Mucosa of descending colon (tissue), 3 donors: Measurements from ENCODE around the gene GET4. TPM values are rescaled to one million over a fixed set of nuclear protein-coding genes. Genes with fewer than 3 reads are reported as not detected.
A peak's percentile ranks its signal among the peaks of the same experiment; 100 is the strongest.

Experiments
- ATAC-seq: fragments of 200-7000 bp; cut with Tn5 transposase; one replicate; pipeline ENCODE4 v1.9.1; 2020; ENCODE audit warnings: mild to moderate bottlenecking, moderate library complexity
- DNase-seq, 3 donors: peaks; one replicate each; pipeline ENCODE4 v3.0.0-alpha.2; 2020
- H3K36me3 ChIP-seq: fragments of 200-600 bp; one replicate; pipeline ENCODE4 v1.8.0; 2021; ENCODE audit warnings: low read depth, mild to moderate bottlenecking
- H3K4me1 ChIP-seq: fragments of 200-600 bp; one replicate; pipeline ENCODE4 v1.8.0; 2021; ENCODE audit warnings: low read depth, mild to moderate bottlenecking
- H3K4me3 ChIP-seq: fragments of 200-600 bp; one replicate; pipeline ENCODE4 v1.8.0; 2021; ENCODE audit warnings: mild to moderate bottlenecking
- H3K9me3 ChIP-seq: fragments of 200-600 bp; one replicate; pipeline ENCODE4 v1.8.0; 2021; ENCODE audit warnings: mild to moderate bottlenecking
- CTCF ChIP-seq: fragments of 200-600 bp; IDR thresholded peaks from one replicate; pipeline ENCODE4 v1.8.0; 2022; ENCODE audit warnings: antibody characterized with exemption, mild to moderate bottlenecking
- intact Hi-C, 2 donors: fragments of 100-400 bp; cut with DNase I in 1 of 2; cut with micrococcal nuclease in 1 of 2; formaldehyde crosslinking; loops; one replicate each; pipeline versions ENCODE4 v1.11.0 to v1.11.1; 2022; cut with DNase I, micrococcal nuclease
- total RNA-seq, 3 donors: library from RNA; stranded (reverse); fragmentation: NEBNext Ultra II Directional in 2 of 3; extraction: Animal tissue kit (Norgen Biotek cat#: 25700) in 2 of 3; gene quantifications; one replicate each; pipeline versions ENCODE4 v1.2.1 to v1.2.4, GENCODE V29; 2021 to 2023
- donor health status: DM: no; HTN: no; CAD: no; lungs with moderate emphysema.
- donor health status: DM: no; HTN: no; CAD: no.
- donor health status: DM: no; HTN: yes; CAD: no.

GET4 gene
- total RNA-seq, 3 donors from 2014 or later = 36.9 to 48.8 (median 48.2) TPM

GRCh38 chr7:835485-836401 is 40.6 kb upstream of the GET4 start:
- no peak for TF ChIP-seq CTCF
- ATAC-seq (peak; percentile 79), DNase-seq (peak in 2 of 3 donors; percentile 40 to 41)
- intact Hi-C loops = no loop called here
- Histone ChIP-seq H3K36me3 (no peaks in the 10 kb centered on the region), H3K9me3 (no peaks in the 10 kb centered on the region), H3K4me1 (peaks cover 29% of the 10 kb centered on the region), H3K4me3 (no peak overlapping the region)

GRCh38 chr7:836429-836828 is 39.9 kb upstream of the GET4 start:
- H3K4me3 ChIP-seq = no peak overlapping the region
- intact Hi-C loops = no loop called here
- TF ChIP-seq CTCF = no peak
- H3K9me3 ChIP-seq = no peaks in the 10 kb centered on the region
- no peaks in the 10 kb centered on the region for H3K36me3 ChIP-seq
- DNase-seq = peak in 2 of 3 donors; percentile 53 to 59
- peaks cover 22% of the 10 kb centered on the region for H3K4me1 ChIP-seq
- peak; percentile 67 for ATAC-seq

GRCh38 chr7:837001-837400 is 39.4 kb upstream of the GET4 start:
- intact Hi-C loops = no loop called here
- no peak overlapping the region for H3K4me3 ChIP-seq
- peaks cover 18% of the 10 kb centered on the region for H3K4me1 ChIP-seq
- ATAC-seq (no peak), DNase-seq (peak in 1 of 3 donors; percentile 30)
- no peak for TF ChIP-seq CTCF
- no peaks in the 10 kb centered on the region for H3K9me3 ChIP-seq
- peaks cover under 1% of the 10 kb centered on the region for H3K36me3 ChIP-seq

DNA sequence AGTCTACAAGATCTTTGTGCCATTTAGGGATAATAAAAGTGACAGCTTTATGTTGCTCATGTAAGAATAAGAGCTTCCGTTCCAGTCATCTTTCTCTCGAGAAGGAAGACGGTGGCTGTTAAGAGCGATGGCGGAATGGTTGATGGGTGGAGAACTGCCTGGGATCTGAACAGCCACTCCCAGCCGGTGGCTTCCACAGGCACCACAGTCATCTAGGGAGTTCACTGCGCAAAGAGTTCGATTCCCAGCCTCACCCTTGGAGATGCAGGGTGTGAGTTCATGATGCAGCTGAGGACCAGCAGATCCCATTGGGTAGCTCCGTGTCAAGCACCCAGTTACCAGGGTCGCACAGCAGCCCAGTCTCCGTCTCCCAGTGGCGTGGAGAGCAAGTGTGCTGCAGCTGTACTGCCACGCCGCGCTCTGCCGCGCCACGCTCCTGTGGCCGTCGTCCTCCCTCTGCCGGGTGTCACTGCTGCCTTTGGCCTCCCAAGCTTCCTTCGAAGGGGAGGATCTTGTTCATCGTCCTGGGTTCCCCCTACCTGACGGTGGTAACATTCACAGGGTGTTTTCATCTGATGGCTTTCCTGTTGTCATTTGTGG is 36.3 kb upstream of the GET4 start:
- Histone ChIP-seq H3K36me3 (peaks cover 11% of the 10 kb centered on the region), H3K4me3 (no peak overlapping the region), H3K9me3 (no peaks in the 10 kb centered on the region), H3K4me1 (peaks cover 13% of the 10 kb centered on the region)
- TF ChIP-seq CTCF = no peak
- intact Hi-C loops = no loop called here
- ATAC-seq (no peak), DNase-seq (peak in 2 of 3 donors; percentile 15 to 38)

GRCh38 chr7:841943-842342 is 34.4 kb upstream of the GET4 start:
- TF ChIP-seq CTCF = no peak
- Histone ChIP-seq H3K9me3 (no peaks in the 10 kb centered on the region), H3K36me3 (peaks cover 11% of the 10 kb centered on the region), H3K4me3 (no peak overlapping the region), H3K4me1 (no peaks in the 10 kb centered on the region)
- intact Hi-C loops = no loop called here
- DNase-seq (peak in 1 of 3 donors; percentile 32), ATAC-seq (no peak)
